HFFc6 (cell line): ENCODE results near the gene UBL3. TPM values are rescaled to one million over a fixed set of nuclear protein-coding genes. Genes with fewer than 3 reads are reported as not detected.
A peak's percentile ranks its signal among the peaks of the same experiment; 100 is the strongest.

Source experiments
- DNase-seq: peaks from one replicate; pipeline ENCODE4 v3.0.0-alpha.2; 2018
- H3K27ac Mint-ChIP-seq: 2 replicates; pipeline ENCODE4 v1.8.0; 2020; ENCODE audit warnings: mild to moderate bottlenecking, mixed read lengths
- H3K27me3 Mint-ChIP-seq: 2 replicates; pipeline ENCODE4 v1.8.0; 2021; ENCODE audit warnings: mild to moderate bottlenecking, moderate library complexity, mixed read lengths; ENCODE audit not compliant: insufficient read depth
- H3K36me3 Mint-ChIP-seq: 2 replicates; pipeline ENCODE4 v1.8.0; 2021; ENCODE audit warnings: low read depth, mixed read lengths
- H3K4me1 Mint-ChIP-seq: 2 replicates; pipeline ENCODE4 v1.8.0; 2020; ENCODE audit warnings: low read depth, mixed read lengths
- H3K4me3 Mint-ChIP-seq: 2 replicates; pipeline ENCODE4 v1.8.0; 2020; ENCODE audit warnings: mild to moderate bottlenecking, moderate library complexity, mixed read lengths
- H3K9me3 Mint-ChIP-seq: 2 replicates; pipeline ENCODE4 v1.8.0; 2020; ENCODE audit warnings: mild to moderate bottlenecking, mixed read lengths
- total RNA-seq, 6 experiments: library from RNA; stranded (reverse); fragmentation: NEBNext Ultra II Directional; extraction: Animal tissue kit (Norgen Biotek cat#: 25700); gene quantifications; 2 replicates in 1 of 6; 3 replicates in 5 of 6; pipeline ENCODE4 v1.2.3, GENCODE V29; 2021
- TF ChIP-seq, protein P1 (sequence below): fragments of 200-600 bp; sonication (generic); IDR thresholded peaks from 2 replicates; pipeline ENCODE4 v1.5.0; 2021; ENCODE audit warnings: antibody characterized with exemption, mild to moderate bottlenecking

UBL3 gene
- total RNA-seq, 6 experiments from 2014 or later = 38.0 to 57.4 (median 44.6) TPM

DNA sequence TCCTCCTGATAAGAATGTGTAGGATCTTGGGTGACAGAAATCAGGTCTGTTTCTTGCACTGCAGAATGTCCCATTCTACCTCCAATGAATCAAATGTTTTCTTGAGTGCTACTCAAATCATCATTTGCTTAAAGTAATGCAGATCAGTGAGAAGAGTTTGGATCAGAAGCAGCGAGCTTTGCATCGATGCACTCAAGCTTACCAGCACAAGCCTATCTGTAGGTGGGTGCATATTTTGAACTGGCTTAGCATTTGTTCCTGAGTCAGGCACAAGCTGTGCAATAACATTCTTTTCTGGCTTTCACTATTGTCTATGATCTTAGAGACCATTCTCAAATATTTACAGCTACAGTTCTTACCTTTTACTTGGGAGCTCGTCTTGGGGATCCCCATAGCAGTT is 109.5 kb downstream of the UBL3 start:
- H3K9me3 Mint-ChIP-seq = no peaks in the 10 kb centered on the region
- TF ChIP-seq, protein P1, sequence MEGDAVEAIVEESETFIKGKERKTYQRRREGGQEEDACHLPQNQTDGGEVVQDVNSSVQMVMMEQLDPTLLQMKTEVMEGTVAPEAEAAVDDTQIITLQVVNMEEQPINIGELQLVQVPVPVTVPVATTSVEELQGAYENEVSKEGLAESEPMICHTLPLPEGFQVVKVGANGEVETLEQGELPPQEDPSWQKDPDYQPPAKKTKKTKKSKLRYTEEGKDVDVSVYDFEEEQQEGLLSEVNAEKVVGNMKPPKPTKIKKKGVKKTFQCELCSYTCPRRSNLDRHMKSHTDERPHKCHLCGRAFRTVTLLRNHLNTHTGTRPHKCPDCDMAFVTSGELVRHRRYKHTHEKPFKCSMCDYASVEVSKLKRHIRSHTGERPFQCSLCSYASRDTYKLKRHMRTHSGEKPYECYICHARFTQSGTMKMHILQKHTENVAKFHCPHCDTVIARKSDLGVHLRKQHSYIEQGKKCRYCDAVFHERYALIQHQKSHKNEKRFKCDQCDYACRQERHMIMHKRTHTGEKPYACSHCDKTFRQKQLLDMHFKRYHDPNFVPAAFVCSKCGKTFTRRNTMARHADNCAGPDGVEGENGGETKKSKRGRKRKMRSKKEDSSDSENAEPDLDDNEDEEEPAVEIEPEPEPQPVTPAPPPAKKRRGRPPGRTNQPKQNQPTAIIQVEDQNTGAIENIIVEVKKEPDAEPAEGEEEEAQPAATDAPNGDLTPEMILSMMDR = no peak
- H3K4me3 Mint-ChIP-seq = no peak overlapping the region
- H3K27ac Mint-ChIP-seq = no peak overlapping the region
- no peaks in the 10 kb centered on the region for H3K36me3 Mint-ChIP-seq
- H3K27me3 Mint-ChIP-seq = peaks cover 1% of the 10 kb centered on the region; the same call in 1 of the 2 replicates
- no peak for DNase-seq
- H3K4me1 Mint-ChIP-seq = peaks cover 14% of the 10 kb centered on the region

DNA sequence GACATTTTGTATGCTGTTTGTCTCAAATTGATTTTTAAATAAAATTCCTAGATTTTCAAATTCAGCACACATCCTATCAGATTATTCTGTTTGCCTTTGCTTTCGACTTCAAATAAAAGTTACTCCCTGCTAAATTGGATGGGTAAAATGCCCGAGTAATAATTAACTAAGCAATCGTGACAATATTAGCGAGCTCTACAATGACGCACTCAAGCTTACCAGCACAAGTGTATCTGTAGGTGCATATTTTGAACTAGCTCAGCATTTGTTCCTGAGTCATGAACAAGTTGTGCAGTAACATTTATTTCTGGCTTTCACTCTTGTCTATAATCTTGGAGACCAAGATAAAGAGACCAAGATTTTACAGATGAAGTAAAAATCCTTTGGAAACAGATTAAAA is 113.4 kb downstream of the UBL3 start:
- H3K36me3 Mint-ChIP-seq = peaks cover 5% of the 10 kb centered on the region; the same call in 1 of the 2 replicates
- peaks cover 12% of the 10 kb centered on the region for H3K4me1 Mint-ChIP-seq
- peaks cover 7% of the 10 kb centered on the region; the same call in 1 of the 2 replicates for H3K27me3 Mint-ChIP-seq
- DNase-seq = no peak
- H3K27ac Mint-ChIP-seq = no peak overlapping the region
- no peaks in the 10 kb centered on the region for H3K9me3 Mint-ChIP-seq
- TF ChIP-seq, protein P1 = no peak
- no peak overlapping the region for H3K4me3 Mint-ChIP-seq

DNA sequence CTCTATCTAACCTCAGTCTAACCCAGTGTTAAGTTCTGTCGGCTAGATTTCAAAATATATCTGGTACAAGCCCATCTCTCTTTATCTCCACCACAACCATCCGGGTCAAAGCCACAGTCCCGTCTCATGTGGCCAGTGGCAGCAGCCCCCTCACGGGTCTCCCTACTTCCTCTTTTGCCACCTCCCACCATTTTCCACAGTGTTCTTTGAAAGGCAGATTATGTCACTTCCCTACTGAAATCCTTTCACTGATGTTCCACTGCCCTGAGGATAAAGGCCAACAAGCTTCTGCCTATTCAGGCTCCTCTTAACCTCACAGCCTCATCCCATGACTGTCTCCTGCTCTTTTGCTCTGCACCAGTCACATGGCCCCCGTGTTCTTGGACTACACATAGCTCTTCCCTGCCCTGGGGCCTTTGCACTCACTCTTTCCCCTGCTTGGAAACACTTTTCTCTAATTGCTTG is 117.2 kb downstream of the UBL3 start:
- H3K4me3 Mint-ChIP-seq = peak overlapping the region; percentile 8; the same call in 1 of the 2 replicates
- peak; percentile 73 for DNase-seq
- peaks cover 5% of the 10 kb centered on the region for H3K36me3 Mint-ChIP-seq
- peak overlapping the region; percentile 9; the same call in 1 of the 2 replicates for H3K27ac Mint-ChIP-seq
- no peaks in the 10 kb centered on the region for H3K9me3 Mint-ChIP-seq
- peaks cover 29% of the 10 kb centered on the region for H3K27me3 Mint-ChIP-seq
- H3K4me1 Mint-ChIP-seq = peaks cover 12% of the 10 kb centered on the region
- TF ChIP-seq, protein P1 = no peak

DNA sequence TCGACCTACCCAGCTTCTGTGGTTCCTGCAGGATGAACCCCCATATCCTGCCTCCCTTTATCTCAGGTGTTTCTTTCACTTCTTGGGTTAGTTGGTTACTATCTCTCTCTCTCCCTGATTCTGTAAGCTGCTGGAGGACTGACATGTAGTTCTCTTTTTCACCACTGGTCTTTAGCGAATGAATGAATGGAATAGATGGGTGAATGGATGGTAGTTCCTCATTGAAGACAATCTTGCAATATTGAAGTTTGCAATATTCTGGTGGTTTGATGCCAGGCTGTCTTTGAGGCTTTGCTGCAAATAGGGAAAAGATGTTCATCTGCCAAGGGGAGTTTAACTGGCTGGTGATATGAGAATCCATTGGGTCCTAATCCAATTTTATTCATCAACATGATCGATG is 120.2 kb downstream of the UBL3 start:
- Mint-ChIP-seq H3K36me3 (peaks cover 19% of the 10 kb centered on the region), H3K27me3 (peaks cover 31% of the 10 kb centered on the region), H3K9me3 (peaks cover 17% of the 10 kb centered on the region), H3K27ac (no peak overlapping the region), H3K4me1 (peaks cover 12% of the 10 kb centered on the region), H3K4me3 (no peak overlapping the region)
- DNase-seq = no peak
- TF ChIP-seq, protein P1 = peak; percentile 40; the same call in 1 of the 2 replicates

DNA sequence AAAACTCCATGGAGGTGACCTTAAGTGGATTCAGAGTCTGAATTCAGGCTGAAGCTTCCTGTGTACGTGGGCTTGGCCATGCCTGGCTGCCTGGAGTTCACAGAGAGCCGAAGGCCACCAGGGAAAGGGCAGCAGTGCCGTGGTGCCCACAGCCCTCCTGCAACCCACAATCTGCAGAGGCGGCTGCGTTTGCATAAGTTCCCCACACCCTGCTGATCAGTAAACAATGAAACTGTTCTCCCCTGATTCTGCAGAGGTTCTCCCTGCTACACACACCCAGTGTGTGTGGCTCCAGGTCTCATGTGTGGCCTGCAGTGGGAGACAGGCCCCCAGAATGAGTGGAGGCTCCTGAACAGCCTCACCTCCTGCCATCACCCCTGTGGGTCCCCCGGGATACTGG is 128.0 kb downstream of the UBL3 start:
- Mint-ChIP-seq H3K27me3 (peaks cover 19% of the 10 kb centered on the region), H3K9me3 (peaks cover 17% of the 10 kb centered on the region), H3K4me3 (no peak overlapping the region), H3K36me3 (peaks cover 15% of the 10 kb centered on the region; the same call in 1 of the 2 replicates), H3K27ac (no peak overlapping the region), H3K4me1 (no peaks in the 10 kb centered on the region)
- TF ChIP-seq, protein P1 = no peak
- DNase-seq = no peak
